TTC549 (cell line): ENCODE results near the gene NEXMIF.
"Not testable (repeated sequence)": the region's sequence is repeated elsewhere in the genome, so short reads cannot be mapped to it uniquely, and the experiment has no call there.

Experiments used
- FAIRE-seq: peaks from 2 replicates; lab custom pipeline; 2012; peaks lifted over from hg19 to GRCh38; lab: Jason Lieb, UNC

The NEXMIF gene

DNA sequence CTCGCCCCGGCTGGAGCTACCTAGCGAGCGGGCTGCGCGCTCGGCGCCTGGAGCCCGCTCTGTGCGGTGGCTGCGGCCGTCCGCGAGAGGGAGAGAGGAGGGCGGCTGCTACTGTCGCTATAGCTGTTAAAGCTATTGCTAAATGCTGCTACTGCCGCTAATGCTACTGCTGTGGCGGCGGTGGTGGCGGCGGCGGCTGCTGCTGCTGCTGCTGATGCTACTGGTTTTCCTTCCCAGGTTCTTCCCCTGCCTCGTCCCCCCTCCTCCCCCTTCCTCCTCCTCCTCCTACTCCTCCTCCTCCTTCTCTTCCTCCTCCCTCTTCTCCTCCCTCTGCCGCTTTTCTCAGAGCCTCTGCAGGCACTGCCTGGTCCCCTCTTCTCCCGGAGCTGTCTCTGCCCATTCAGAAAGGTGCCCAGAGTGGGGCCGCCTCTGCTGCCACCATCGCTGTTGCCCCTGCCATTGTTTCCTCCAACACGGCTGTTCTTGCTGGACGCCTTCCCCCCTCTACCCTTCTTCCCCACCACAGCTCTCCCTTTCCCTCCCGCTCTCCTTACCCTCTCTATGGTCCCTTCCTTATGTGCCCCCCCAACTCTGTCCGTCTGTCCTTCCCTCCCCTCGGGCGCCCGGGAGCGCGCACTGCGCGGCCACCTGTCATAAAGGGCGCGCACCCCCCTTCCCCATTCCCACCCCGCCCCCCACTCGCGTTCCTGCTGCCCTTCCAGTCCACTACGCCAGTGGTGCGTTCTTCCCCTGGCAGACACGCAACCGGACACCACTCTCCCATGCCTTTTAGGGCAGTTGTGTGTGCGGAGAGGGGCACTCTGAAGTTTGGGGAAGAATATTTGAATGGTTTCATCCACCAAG is at the start of gene NEXMIF:
NEXMIF (minus strand) TSS at position 228 of the 864 bp plus-strand sequence.
- no peak for FAIRE-seq

GRCh38 chrX:74961962-74962361 is 36.7 kb upstream of the NEXMIF start:
- not testable (repeated sequence) for FAIRE-seq

DNA sequence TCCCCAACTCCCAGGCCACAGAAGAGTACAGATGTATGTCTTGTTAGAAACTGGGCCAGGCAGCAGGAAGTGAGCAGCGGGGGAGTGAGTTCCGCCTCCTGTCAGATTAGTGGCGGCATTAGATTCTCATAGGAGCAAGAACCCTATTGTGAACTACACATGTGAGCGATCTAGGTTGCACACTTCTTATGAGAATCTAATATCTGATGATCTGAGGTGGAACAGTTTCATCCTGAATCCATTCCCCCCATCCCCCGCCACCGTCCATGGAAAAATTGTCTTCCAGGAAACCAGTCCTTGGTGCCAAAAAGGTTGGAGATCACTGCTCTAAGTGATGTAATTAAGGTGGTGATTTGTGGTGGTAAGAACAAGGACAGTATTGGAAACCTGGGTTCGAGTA is 24.5 kb upstream of the NEXMIF start:
- FAIRE-seq, result no peak

DNA sequence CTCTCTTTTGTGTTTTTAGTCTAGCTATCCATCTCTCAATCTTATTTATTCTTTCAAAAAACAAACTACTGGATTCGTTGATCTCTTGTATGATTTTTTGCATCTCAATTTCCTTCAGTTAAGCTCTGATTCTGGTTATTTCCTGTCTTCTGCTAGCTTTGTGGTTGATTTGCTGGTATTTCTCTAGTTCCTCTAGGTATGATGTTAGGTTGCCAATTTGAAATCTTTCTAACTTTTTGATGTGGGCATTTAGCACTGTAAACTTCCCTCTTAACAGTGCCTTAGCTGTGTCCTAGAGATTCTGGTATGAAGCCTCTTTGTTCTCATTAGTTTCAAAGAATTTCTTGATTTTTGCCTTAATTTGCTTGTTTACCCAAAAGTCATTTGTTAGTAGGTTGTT is 15.2 kb upstream of the NEXMIF start:
- no peak for FAIRE-seq

GRCh38 chrX:74931214-74931613 is 6.0 kb upstream of the NEXMIF start:
- no peak for FAIRE-seq

GRCh38 chrX:74924449-74925224 is 615 bp downstream of the NEXMIF start:
- no peak for FAIRE-seq

- no peak for FAIRE-seq
Observed at GRCh38 chrX:74923942-74924448, 1.3 kb downstream of the NEXMIF start.

DNA sequence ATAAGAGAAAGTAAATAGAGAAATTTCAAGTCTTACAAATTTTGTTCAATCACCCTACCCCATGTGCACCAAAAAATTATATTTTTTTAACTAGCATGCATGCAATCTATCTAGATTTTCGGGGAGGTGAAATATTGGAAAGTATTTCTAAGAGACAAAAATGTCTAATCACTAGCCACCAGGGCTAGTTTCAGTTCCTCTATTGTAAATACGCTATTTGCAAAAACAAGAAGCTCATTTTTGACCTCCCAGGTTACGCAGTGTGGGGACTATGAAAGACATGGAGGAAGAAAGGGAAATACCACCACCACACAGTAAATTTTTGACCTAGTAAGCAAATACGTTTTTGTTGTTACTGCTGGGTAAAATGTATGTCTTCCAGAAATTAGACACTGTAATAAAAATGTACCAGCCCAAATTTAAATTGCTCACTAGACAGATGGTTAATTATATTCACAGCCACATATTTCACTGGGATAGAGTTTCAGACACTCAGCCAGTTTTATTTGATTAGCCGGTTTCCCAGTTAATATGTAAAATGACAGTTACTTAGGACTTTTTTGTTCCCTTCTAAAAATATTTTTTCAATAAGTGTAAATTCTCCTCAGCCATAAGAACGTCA is 2.2 kb downstream of the NEXMIF start:
- FAIRE-seq, result no peak

DNA sequence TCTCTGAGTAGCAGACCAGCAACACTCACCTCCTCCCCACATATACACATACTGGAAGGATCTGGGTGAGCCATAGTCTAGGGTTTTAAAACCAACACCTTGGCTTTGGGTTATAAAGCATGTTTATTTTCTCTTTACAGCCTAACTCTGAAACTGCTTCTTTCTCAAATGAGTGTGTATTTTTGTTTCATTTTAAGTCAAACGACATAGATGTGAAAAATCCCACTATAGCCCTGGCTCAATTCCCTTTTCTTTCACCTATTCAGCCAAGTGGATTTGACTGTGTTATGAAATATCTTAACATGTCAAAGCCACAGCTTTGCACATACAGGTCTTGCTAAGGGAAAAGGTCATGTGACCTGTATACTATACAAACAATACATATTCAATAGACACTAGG is 13.8 kb downstream of the NEXMIF start:
- FAIRE-seq, result no peak

DNA sequence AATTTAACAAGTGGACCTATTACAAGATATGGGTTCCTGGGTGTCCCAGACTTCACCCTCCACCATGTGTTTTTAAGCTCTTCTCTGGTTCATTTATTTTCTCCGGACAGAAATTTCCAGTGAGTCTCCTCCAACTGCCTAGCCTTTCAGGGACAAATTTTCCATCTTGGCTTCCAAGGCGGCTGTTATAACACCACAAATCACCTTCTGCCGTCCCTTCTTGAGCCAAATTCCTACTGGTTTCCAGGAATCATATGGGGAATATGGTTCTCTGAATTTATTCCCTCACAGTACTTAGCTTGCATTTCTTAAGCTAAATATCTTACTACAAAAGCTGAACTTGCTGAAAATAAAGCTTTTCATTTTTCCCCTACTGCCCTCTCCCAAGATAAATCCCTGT is 18.8 kb downstream of the NEXMIF start:
- FAIRE-seq, result no peak

DNA sequence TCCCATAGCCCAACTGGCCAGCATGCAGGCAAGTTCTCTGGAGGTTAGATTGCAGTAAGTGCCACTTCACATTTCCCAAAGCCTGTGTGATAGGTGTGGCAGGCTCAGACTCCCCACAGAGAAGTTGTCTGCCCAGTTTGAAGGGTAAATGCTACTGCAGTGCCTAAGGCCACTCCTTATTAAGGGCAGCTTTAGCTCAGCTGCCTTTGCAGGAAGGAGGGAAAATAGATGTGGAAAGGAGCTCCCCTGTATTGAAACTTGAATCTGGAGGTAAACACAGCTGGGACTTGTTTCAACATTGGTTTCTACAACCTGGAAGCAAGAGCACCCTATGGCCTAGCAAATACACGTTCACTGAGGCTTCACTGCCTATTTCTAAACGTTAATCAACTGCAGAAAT is 22.4 kb downstream of the NEXMIF start:
- no peak for FAIRE-seq

DNA sequence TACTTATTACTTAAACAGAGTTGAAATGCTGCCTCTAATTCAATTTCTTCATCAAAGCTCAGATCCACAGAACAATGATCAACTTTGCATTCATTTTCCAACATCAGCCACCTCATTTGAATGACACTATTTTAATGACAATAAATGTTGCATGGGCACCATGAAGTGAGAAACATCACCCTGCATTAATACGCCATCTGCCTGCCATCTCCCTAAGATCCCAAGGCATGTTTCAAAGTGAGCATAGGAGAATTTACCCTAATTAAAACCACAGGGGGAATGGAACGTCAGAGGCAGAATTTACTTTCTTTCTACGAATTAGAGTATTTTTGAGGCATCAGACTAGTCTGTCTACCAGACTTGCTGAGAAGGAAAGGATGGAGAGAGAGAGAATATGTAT is 32.7 kb downstream of the NEXMIF start:
- no peak for FAIRE-seq

DNA sequence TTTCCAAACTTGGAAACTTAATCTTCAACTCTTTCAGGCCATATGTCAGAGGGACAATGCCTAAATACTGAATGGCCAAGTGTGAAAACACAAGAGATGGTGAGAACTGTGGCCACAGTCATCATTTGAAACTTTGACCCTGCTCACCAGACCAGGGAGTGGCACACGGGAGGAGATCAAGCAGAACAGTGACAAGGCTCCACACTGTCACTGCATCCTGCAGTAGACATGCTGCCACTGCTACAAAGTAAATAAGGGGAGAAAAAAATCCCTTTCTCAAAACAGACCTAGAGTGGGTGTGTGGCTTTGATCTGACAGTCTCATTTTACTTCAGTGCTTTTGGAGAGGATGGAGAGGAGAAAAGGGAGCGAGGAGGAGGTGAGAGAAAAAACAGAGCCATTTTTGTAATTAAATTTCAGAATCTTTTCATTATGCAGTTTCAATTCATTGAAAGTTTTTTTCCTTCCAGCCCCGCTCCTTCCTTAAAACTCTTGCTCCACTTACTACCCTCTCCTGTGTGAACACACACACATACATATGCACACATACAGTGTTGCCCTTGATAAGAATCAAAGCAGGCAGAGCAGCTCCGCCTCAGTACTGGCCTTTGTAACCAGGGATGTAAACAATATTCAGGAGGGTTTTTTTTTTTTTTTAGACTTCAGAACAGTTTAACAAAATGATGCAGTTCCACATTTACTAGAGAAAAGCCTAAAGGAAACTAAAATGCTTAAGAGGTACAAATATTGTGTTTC is 34.4 kb downstream of the NEXMIF start:
- no peak for FAIRE-seq

GRCh38 chrX:74882383-74882782 is 42.9 kb downstream of the NEXMIF start:
- FAIRE-seq, result not testable (repeated sequence)

- FAIRE-seq, result no peak
Observed at GRCh38 chrX:74865725-74866124, 59.5 kb downstream of the NEXMIF start.

- FAIRE-seq, result no peak
Observed at GRCh38 chrX:74853255-74853654, 72.0 kb downstream of the NEXMIF start.

DNA sequence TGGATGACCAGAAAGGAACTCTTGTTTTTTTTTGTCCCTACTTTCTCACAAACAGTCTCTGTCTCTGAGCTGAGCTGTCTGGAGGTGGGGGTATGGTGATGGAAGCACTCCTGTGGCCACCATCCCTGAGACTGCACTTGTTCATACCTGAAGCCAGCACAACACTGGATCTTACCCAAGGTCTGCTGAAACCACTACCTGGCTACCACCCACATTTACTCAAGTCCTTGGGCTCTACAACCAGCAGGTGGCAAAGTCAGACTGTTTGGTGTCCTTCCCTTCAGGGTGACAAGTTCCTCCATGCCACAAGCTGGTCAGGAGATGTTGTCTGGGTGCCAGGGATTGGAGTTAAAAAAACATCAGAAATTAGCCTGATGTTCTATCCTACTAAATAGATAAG is 89.7 kb downstream of the NEXMIF start:
- FAIRE-seq, result no peak

DNA sequence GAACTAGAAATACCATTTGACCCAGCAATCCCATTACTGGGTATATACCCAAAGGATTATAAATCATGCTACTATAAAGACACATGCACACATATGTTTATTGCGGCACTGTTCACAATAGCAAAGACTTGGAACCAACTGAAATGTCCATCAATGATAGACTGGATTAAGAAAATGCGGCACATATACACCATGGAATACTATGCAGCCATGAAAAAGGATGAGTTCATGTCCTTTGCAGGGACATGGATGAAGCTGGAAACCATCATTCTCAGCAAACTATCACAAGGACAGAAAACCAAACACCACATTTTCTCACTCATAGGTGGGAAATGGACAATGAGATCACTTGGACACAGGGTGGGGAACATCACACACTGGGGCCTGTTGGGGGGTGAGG is 105.5 kb downstream of the NEXMIF start:
- FAIRE-seq, result not testable (repeated sequence)

DNA sequence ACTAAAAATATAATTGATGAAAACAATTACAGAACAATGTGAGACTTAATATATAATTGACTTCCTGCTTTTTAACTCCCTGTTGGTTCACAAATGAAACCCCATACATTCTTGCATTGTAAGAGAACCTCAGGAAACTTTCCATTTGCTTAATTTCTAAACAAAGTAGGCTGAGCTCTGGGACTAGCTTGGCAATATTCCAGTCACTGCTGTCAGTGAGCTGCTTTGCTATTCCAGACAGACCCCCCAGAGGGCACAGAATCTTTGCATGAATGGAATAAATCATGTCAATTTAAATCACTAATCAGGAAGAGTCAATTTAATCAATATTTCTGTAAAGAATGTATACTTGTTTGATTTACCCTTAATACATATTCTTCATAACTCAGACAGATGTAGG is 110.6 kb downstream of the NEXMIF start:
- FAIRE-seq, result no peak

DNA sequence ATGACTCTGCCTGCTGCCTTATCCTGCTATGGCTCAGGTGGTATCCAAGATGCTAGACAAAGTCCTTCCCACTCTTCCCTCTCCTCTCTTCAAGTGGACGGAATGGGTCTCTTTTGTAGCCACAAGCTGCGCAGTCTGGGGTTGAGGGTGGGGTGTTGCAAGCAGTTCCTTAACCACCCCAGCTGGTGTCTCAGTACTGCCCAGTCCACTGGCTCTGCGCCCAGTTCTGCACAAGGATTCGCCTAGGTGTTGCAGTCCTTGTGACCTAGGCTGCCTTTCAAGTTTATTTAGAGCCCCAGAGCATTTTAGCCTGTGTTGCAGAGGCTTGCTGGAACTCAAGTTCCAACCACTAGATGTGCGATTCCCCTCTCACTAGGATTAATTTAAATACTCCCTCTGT is 120.7 kb downstream of the NEXMIF start:
- no peak for FAIRE-seq

DNA sequence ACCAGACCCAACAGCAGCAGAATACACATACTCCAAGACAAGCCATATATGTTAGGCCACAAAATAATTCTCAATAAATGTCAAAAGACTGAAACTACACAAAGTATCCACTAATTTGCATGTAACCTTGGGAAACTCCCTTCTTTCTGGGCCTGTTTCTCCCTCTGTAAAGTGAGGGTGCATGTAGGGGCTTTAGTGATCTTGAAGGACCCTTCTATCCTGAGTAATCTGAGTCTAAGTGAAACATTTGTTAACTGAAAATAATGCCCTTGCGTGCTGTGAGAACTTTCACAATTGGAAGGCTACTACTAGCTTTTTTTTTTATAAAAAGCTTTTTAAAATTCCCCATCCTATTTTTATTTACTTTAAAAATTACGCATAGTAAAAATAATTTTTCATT is 125.2 kb downstream of the NEXMIF start:
- FAIRE-seq, result no peak

DNA sequence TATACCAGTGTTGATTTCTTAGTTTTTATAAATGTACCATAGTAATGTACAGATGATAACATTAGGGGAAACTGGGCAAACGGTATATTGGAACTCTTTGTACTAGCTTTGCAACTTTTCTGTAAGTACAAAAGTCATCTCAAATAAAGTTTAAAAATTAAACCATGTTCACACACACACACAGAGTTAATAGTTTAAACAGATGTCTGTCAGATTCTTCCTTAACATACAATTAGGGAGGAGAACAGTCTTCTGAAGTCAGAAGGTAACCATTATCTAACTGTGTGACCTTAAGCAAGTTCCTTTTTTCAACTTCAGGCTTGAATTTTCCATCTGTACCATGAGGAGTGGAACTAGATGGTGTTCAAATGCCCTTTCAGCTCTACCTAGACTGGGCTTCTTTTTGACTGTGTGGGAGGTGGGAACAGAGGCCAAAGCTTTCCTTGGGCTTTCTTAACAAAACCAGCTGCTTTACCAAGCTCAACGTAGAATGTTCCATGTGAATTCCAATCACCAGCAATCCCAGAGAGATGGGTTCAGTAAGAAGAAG is 127.8 kb downstream of the NEXMIF start:
- FAIRE-seq, result no peak
